A549 treated with AZD2906 at 1 μM for 4 hours (cell line): ENCODE data around the gene P2RY13. TPM values are rescaled to one million over a fixed set of nuclear protein-coding genes. Genes with fewer than 3 reads are reported as not detected.

ENCODE experiments used
- total RNA-seq: library from RNA; stranded (reverse); fragments of 200-300 nt; extraction: Qiagen RNA extraction; gene quantifications from 5 replicates; pipeline ENCODE4 v1.2.3, GENCODE V29; 2022

P2RY13 gene
- not detected in 5 replicates for total RNA-seq

DNA sequence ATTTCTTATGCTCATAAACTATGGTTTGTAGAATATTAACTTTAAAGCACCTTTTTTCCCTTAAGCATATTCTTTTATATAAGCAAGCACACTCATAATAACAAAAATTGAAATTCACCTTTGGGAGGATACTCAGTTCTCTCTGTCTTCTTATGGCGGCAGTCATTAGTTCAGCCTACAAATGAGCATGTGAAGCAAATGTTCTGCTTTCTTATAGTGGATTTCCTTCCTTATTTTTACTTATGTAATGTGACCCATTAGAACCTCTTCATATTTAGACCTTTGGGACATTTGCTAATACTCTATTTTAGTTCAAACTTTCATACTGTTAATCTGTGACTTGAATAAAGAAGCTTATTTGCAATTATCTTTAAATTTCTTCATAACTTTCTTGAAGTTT lies at the start of gene P2RY13:
P2RY13 (minus strand) TSS at position 187 of the 400 bp plus-strand sequence; CDS start at position 166, 21 bp downstream.

DNA sequence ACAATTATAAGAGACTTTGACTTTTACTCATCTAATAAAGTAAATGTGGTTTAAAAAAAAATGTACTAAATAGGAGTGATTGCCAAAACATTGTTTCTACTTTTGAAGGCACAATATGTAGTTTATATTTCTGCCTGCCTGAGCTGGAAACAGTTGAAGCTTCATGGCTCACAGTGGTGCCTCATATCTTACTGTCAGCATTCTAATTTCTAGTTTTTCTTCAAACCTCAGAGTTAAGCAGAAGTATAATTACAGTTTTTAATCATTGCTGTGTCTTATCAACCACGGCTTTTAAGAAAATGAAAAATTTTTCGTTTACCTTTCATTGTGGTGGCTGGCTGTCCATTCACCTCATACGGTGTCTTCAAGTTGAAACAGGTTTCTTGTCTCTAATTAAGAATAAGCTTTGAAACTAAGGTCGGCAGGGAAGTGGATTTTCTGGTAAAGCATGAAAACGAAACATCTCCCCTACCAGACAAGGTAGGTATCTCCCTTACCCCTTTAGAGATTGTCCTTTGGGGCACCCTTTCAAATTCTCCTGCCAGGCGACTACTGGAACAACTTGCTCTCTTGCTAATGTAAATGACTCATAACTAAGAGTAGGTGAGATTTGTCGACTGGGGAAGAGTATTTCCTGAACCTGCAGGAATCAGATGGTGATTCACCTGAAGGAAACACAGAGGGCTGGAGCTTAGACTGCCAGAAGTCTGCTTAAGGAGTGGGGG lies 12.9 kb downstream of the P2RY13 start, which contains the start of gene GPR87:
GPR87 (minus strand) TSS at position 554 of the 725 bp plus-strand sequence. CDS start 16,720 bp downstream, outside the sequence.

DNA sequence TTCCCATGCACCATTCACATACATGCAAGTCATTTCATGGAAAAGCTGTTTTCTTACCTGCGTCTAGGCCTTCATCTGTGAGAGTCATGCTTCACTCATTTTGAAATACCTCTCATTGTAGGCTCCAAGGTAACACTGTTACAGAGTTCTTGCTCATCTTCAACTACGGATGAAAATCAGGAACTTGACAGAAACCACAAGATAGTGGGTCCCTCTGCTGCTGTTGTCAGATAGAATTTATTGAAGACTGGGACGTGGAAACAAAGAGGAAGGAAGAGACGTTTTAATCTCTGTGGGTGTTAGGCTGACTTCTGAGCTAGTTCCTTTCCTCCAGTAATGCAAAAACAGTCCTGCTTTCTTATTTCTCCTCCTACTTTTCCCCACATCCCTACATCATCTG lies 51.1 kb downstream of the P2RY13 start, which contains the start of gene P2RY14:
P2RY14 (minus strand) TSS at position 313 of the 400 bp plus-strand sequence. CDS start 64,226 bp downstream, outside the sequence.

Other genes starting within 250 kb of the P2RY13 start
- 0.32 to 0.90 TPM (median 0.42 TPM) in 5 replicates for gene MED12L, start 243.9 kb downstream of the P2RY13 start, total RNA-seq
- not detected in 5 replicates for gene GPR171, start 126.3 kb downstream of the P2RY13 start, total RNA-seq
- gene P2RY14, start 51.0 kb downstream of the P2RY13 start, total RNA-seq: not detected in 5 replicates
- 1.8 to 2.5 TPM (median 2.3 TPM) in 5 replicates for gene GPR87, start 12.7 kb downstream of the P2RY13 start, total RNA-seq
- gene P2RY12, start 55.2 kb upstream of the P2RY13 start, total RNA-seq: not detected in 5 replicates
- gene IGSF10, start 131.5 kb upstream of the P2RY13 start, total RNA-seq: 0.24 to 0.49 TPM (median 0.32 TPM) in 5 replicates